ENCODE measurements around the gene TST.

DNA sequence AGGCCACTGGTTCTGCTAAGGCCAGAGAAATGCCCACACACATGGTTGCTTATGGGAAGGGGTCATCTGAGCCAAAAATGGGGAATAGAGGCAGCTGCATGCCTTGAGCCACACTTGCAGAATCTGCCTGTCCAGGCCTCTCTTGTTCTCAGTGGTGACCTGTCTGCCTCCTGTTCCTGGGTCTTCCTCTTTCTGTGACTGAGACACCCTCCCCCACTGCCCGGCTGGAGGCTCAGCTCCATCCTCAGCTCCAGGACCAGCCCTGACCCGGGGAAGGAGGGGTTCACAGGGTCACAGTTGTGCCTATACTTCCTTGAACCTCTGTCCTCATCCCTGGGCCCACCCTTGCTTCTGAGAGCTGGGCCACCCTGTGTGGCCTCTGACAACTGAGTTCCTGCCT lies 53.6 kb downstream of the TST start:
- TF ChIP-seq, protein P1, sequence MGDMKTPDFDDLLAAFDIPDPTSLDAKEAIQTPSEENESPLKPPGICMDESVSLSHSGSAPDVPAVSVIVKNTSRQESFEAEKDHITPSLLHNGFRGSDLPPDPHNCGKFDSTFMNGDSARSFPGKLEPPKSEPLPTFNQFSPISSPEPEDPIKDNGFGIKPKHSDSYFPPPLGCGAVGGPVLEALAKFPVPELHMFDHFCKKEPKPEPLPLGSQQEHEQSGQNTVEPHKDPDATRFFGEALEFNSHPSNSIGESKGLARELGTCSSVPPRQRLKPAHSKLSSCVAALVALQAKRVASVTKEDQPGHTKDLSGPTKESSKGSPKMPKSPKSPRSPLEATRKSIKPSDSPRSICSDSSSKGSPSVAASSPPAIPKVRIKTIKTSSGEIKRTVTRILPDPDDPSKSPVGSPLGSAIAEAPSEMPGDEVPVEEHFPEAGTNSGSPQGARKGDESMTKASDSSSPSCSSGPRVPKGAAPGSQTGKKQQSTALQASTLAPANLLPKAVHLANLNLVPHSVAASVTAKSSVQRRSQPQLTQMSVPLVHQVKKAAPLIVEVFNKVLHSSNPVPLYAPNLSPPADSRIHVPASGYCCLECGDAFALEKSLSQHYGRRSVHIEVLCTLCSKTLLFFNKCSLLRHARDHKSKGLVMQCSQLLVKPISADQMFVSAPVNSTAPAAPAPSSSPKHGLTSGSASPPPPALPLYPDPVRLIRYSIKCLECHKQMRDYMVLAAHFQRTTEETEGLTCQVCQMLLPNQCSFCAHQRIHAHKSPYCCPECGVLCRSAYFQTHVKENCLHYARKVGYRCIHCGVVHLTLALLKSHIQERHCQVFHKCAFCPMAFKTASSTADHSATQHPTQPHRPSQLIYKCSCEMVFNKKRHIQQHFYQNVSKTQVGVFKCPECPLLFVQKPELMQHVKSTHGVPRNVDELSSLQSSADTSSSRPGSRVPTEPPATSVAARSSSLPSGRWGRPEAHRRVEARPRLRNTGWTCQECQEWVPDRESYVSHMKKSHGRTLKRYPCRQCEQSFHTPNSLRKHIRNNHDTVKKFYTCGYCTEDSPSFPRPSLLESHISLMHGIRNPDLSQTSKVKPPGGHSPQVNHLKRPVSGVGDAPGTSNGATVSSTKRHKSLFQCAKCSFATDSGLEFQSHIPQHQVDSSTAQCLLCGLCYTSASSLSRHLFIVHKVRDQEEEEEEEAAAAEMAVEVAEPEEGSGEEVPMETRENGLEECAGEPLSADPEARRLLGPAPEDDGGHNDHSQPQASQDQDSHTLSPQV (IDR thresholded peaks at IDR 0.05): no peak
- TF ChIP-seq, protein P2, sequence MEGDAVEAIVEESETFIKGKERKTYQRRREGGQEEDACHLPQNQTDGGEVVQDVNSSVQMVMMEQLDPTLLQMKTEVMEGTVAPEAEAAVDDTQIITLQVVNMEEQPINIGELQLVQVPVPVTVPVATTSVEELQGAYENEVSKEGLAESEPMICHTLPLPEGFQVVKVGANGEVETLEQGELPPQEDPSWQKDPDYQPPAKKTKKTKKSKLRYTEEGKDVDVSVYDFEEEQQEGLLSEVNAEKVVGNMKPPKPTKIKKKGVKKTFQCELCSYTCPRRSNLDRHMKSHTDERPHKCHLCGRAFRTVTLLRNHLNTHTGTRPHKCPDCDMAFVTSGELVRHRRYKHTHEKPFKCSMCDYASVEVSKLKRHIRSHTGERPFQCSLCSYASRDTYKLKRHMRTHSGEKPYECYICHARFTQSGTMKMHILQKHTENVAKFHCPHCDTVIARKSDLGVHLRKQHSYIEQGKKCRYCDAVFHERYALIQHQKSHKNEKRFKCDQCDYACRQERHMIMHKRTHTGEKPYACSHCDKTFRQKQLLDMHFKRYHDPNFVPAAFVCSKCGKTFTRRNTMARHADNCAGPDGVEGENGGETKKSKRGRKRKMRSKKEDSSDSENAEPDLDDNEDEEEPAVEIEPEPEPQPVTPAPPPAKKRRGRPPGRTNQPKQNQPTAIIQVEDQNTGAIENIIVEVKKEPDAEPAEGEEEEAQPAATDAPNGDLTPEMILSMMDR (IDR thresholded peaks at IDR 0.05 in 2 of 3, conservative IDR thresholded peaks at IDR 0.05 in 1 of 3; ENCODE audit: control insufficient read depth in 2 of 3, extremely low read depth in 1 of 3, insufficient read depth in 1 of 3, low read depth in 3 of 3, low read length in 3 of 3): no peak
- TF ChIP-seq NR2F1 (conservative IDR thresholded peaks at IDR 0.05) (no peak), CHD1 (IDR thresholded peaks at IDR 0.05; ENCODE audit: low read depth, low read length) (no peak), POLR2A (IDR thresholded peaks at IDR 0.05; ENCODE audit: low read depth, low read length) (no peak)
